Hematopoietic multipotent progenitor cell treated with erythropoietin and hydrocortisone succinate and interleukin-3 and kit ligand, for 17 days (in vitro differentiated cells): Measurements from ENCODE around the gene THUMPD3.
A peak's percentile ranks its signal among the peaks of the same experiment; 100 is the strongest.

Experiments
- DNase-seq: peaks from one replicate; pipeline ENCODE4 v3.0.0-alpha.2; 2015; ENCODE audit warnings: low spot score

THUMPD3 gene

GRCh38 chr3:9361691-9362388 is 1.0 kb upstream of the THUMPD3 start:
- DNase-seq = no peak

- no peak for DNase-seq
Observed at GRCh38 chr3:9369508-9369907, 6.7 kb downstream of the THUMPD3 start.

GRCh38 chr3:9373465-9373864 is 10.6 kb downstream of the THUMPD3 start:
- DNase-seq = no peak

GRCh38 chr3:9377981-9378380 is 15.1 kb downstream of the THUMPD3 start:
- no peak for DNase-seq

GRCh38 chr3:9379327-9379726 is 16.5 kb downstream of the THUMPD3 start:
- DNase-seq = no peak

GRCh38 chr3:9380014-9380413 is 17.2 kb downstream of the THUMPD3 start:
- no peak for DNase-seq

GRCh38 chr3:9384141-9384828 is 21.4 kb downstream of the THUMPD3 start:
- DNase-seq = no peak

GRCh38 chr3:9385187-9386077 is 22.6 kb downstream of the THUMPD3 start:
- no peak for DNase-seq

GRCh38 chr3:9386078-9386459 is 23.2 kb downstream of the THUMPD3 start:
- no peak for DNase-seq

- no peak for DNase-seq
Observed at GRCh38 chr3:9386501-9387321, 23.9 kb downstream of the THUMPD3 start.

- no peak for DNase-seq
Observed at GRCh38 chr3:9387322-9387655, 24.4 kb downstream of the THUMPD3 start.

GRCh38 chr3:9388142-9388541 is 25.3 kb downstream of the THUMPD3 start:
- no peak for DNase-seq

- DNase-seq = no peak
Observed at GRCh38 chr3:9388562-9389272, 25.9 kb downstream of the THUMPD3 start.

GRCh38 chr3:9390265-9390888 is 27.5 kb downstream of the THUMPD3 start:
- DNase-seq = no peak

- DNase-seq = no peak
Observed at GRCh38 chr3:9392041-9392440, 29.2 kb downstream of the THUMPD3 start.

GRCh38 chr3:9395570-9396300 is 32.9 kb downstream of the THUMPD3 start:
- no peak for DNase-seq

GRCh38 chr3:9396301-9396631 is 33.4 kb downstream of the THUMPD3 start:
- DNase-seq = peak; percentile 79

- peak; percentile 97 for DNase-seq
Observed at GRCh38 chr3:9396632-9397331, 33.9 kb downstream of the THUMPD3 start.

GRCh38 chr3:9397332-9397905 is 34.6 kb downstream of the THUMPD3 start, which contains the start of gene SETD5:
TSS of gene SETD5 (plus strand) at chr3:9397615. CDS start at chr3:9428939, 31,324 bp downstream.
- DNase-seq = peak; percentile 96
